PC-3 (cell line): ENCODE data around the gene PTPRN2. TPM values are rescaled to one million over a fixed set of nuclear protein-coding genes. Genes with fewer than 3 reads are reported as not detected.

Experiments used
- ATAC-seq: fragments of 200-7000 bp; cut with Tn5 transposase; 2 replicates; pipeline ENCODE4 v1.9.1; 2020; ENCODE audit warnings: mild to moderate bottlenecking, moderate library complexity
- BruUV-seq: library from RNA; stranded (reverse); fragments of 400-500 nt; replicated peaks from 2 replicates; lab custom pipeline; 2021; lab: Mats Ljungman, UMichigan
- CTCF ChIA-PET: fragments of 300-600 bp; sonication (Branson Sonifier 250); formaldehyde crosslinking; loops from one replicate; lab custom pipeline; 2022; ENCODE audit warnings: antibody characterized with exemption; lab: Charles Lee
- POLR2A ChIA-PET: fragments of 300-600 bp; sonication (Branson Sonifier 250); formaldehyde crosslinking; loops from one replicate; lab custom pipeline; 2022; ENCODE audit warnings: antibody characterized with exemption; ENCODE audit not compliant: unreplicated experiment; lab: Charles Lee
- DNase-seq: peaks from one replicate; pipeline ENCODE4 v3.0.0-alpha.2; 2015
- H2AFZ ChIP-seq: fragments of 300-600 bp; sonication (generic); 2 replicates; pipeline ENCODE4 v1.6.0; 2016; ENCODE audit warnings: antibody characterized with exemption, low read length
- H3F3A ChIP-seq: fragments of 300-600 bp; sonication (generic); one replicate; pipeline ENCODE4 v1.6.0; 2017; ENCODE audit warnings: antibody characterized with exemption, low read length, control low read depth, mild to moderate bottlenecking; ENCODE audit not compliant: unreplicated experiment
- H3K27ac ChIP-seq: fragments of 300-600 bp; sonication (generic); 2 replicates; pipeline ENCODE4 v1.5.1; 2016; ENCODE audit warnings: mild to moderate bottlenecking, low read length
- H3K27me3 ChIP-seq: fragments of 300-600 bp; sonication (generic); 2 replicates; pipeline ENCODE4 v1.6.1; 2016; ENCODE audit warnings: low read length, mixed read lengths
- H3K36me3 ChIP-seq: fragments of 300-600 bp; sonication (generic); 2 replicates; pipeline ENCODE4 v1.6.1; 2016; ENCODE audit warnings: low read depth, mixed run types, low read length, mixed read lengths
- H3K4me1 ChIP-seq: fragments of 300-600 bp; sonication (generic); 2 replicates; pipeline ENCODE4 v1.5.1; 2016; ENCODE audit warnings: low read length; ENCODE audit not compliant: insufficient read depth
- H3K4me2 ChIP-seq: fragments of 300-600 bp; sonication (generic); 2 replicates; pipeline ENCODE4 v1.6.0; 2016; ENCODE audit warnings: low read length
- H3K4me3 ChIP-seq: fragments of 300-600 bp; sonication (generic); 2 replicates; pipeline ENCODE4 v1.5.1; 2016; ENCODE audit warnings: mild to moderate bottlenecking, low read length, mixed read lengths
- H3K79me2 ChIP-seq: fragments of 300-600 bp; sonication (generic); 2 replicates; pipeline ENCODE4 v1.6.1; 2017; ENCODE audit warnings: low read length, mixed read lengths
- H3K9ac ChIP-seq: fragments of 300-600 bp; sonication (generic); 2 replicates; pipeline ENCODE4 v1.6.0; 2016; ENCODE audit warnings: mild to moderate bottlenecking, low read length
- H3K9me2 ChIP-seq: fragments of 300-600 bp; sonication (generic); replicated peaks from 2 replicates; pipeline ENCODE4 v1.6.1; 2016; ENCODE audit warnings: mixed run types, low read length, mixed read lengths
- H3K9me3 ChIP-seq: fragments of 300-600 bp; sonication (generic); 2 replicates; pipeline ENCODE4 v1.6.1; 2016; ENCODE audit warnings: low read length, mixed read lengths
- H4K20me1 ChIP-seq: fragments of 300-600 bp; sonication (generic); 2 replicates; pipeline ENCODE4 v1.6.1; 2016; ENCODE audit warnings: low read length, mixed read lengths
- CTCF ChIP-seq: fragments of 300-600 bp; sonication (generic); conservative IDR thresholded peaks from 2 replicates; pipeline ENCODE4 v1.5.1; 2017; ENCODE audit warnings: antibody characterized with exemption, low read depth, mild to moderate bottlenecking, low read length
- EZH2 ChIP-seq: fragments of 300-600 bp; sonication (generic); IDR thresholded peaks from one replicate; pipeline ENCODE4 v1.6.1; 2017; ENCODE audit warnings: antibody characterized with exemption, mild to moderate bottlenecking, low read length; ENCODE audit not compliant: unreplicated experiment
- EZH2phosphoT487 ChIP-seq: fragments of 300-600 bp; sonication (generic); IDR thresholded peaks from 2 replicates; pipeline ENCODE4 v1.6.1; 2018; ENCODE audit warnings: mild to moderate bottlenecking, antibody characterized with exemption, low read length, borderline replicate concordance
- intact Hi-C: fragments of 100-400 bp; cut with micrococcal nuclease; formaldehyde crosslinking; loops from 2 replicates; pipeline ENCODE4 v1.9.0; 2023
- total RNA-seq: library from RNA; depleted of rRNA; stranded (reverse); fragments of >200 nt; gene quantifications from 2 replicates; pipeline ENCODE4 v1.2.3, GENCODE V29; 2014

Gene PTPRN2
- total RNA-seq, 1 experiment from 2014 or later: 3.2 TPM

- Histone ChIP-seq H3K27me3 (peaks cover 3% of the 10 kb centered on the region; the same call in 1 of the 2 replicates), H3K36me3 (no peaks in the 10 kb centered on the region), H2AFZ (no peak overlapping the region), H3K27ac (no peak overlapping the region), H3K9ac (no peak overlapping the region), H3F3A (no peaks in the 10 kb centered on the region), H3K4me2 (no peak overlapping the region), H4K20me1 (no peaks in the 10 kb centered on the region), H3K79me2 (no peaks in the 10 kb centered on the region), H3K4me1 (no peaks in the 10 kb centered on the region), H3K4me3 (no peak overlapping the region), H3K9me2 (no peaks in the 10 kb centered on the region), H3K9me3 (no peaks in the 10 kb centered on the region)
- TF ChIP-seq EZH2 (no peak), CTCF (no peak)
- ChIA-PET CTCF (no interaction called here), POLR2A (no interaction called here)
- ATAC-seq: peak; percentile 8; the same call in 1 of the 2 replicates
- no peak for DNase-seq
- BruUV-seq: no TSS peak
- intact Hi-C loops: no loop called here
Measured at GRCh38 chr7:157791666-157792065, 796.0 kb downstream of the PTPRN2 start.

GRCh38 chr7:157791261-157791660, 796.4 kb downstream of the PTPRN2 start:
- no peaks in the 10 kb centered on the region for H3F3A ChIP-seq
- peak overlapping the region; percentile 51; the same call in 1 of the 2 replicates for H2AFZ ChIP-seq
- no peaks in the 10 kb centered on the region for H3K36me3 ChIP-seq
- ChIA-PET CTCF (no interaction called here), POLR2A (no interaction called here)
- peak overlapping the region; percentile 80 for H3K4me2 ChIP-seq
- no peaks in the 10 kb centered on the region for H3K9me3 ChIP-seq
- H3K4me3 ChIP-seq: peak overlapping the region; percentile 47
- H3K79me2 ChIP-seq: no peaks in the 10 kb centered on the region
- BruUV-seq: no TSS peak
- no peak overlapping the region for H3K9ac ChIP-seq
- H4K20me1 ChIP-seq: no peaks in the 10 kb centered on the region
- H3K4me1 ChIP-seq: no peaks in the 10 kb centered on the region
- no peak overlapping the region for H3K27ac ChIP-seq
- TF ChIP-seq EZH2 (no peak), EZH2phosphoT487 (no peak), CTCF (no peak)
- intact Hi-C loops: no loop called here
- no peaks in the 10 kb centered on the region for H3K9me2 ChIP-seq
- DNase-seq: peak; percentile 6
- peak; percentile 76 for ATAC-seq
- peaks cover 3% of the 10 kb centered on the region; the same call in 1 of the 2 replicates for H3K27me3 ChIP-seq

- ChIA-PET POLR2A (no interaction called here), CTCF (no interaction called here)
- intact Hi-C loops: no loop called here
- H3K27me3 ChIP-seq: peaks cover 3% of the 10 kb centered on the region; the same call in 1 of the 2 replicates
- no peak for ATAC-seq
- BruUV-seq: no TSS peak
- H3K4me3 ChIP-seq: no peak overlapping the region
- no peaks in the 10 kb centered on the region for H3K36me3 ChIP-seq
- no peak for DNase-seq
- no peaks in the 10 kb centered on the region for H4K20me1 ChIP-seq
- H3K9me2 ChIP-seq: no peaks in the 10 kb centered on the region
- TF ChIP-seq CTCF (no peak), EZH2 (no peak), EZH2phosphoT487 (no peak)
- H3K9me3 ChIP-seq: no peaks in the 10 kb centered on the region
- no peak overlapping the region for H2AFZ ChIP-seq
- no peak overlapping the region for H3K9ac ChIP-seq
- H3K27ac ChIP-seq: no peak overlapping the region
- H3K4me1 ChIP-seq: no peaks in the 10 kb centered on the region
- H3K79me2 ChIP-seq: no peaks in the 10 kb centered on the region
- H3F3A ChIP-seq: no peaks in the 10 kb centered on the region
- no peak overlapping the region for H3K4me2 ChIP-seq
Measured at GRCh38 chr7:157789942-157790341, 797.7 kb downstream of the PTPRN2 start.
